ENCODE results near the gene APLP2. TPM values are rescaled to one million over a fixed set of nuclear protein-coding genes. Genes with fewer than 3 reads are reported as not detected.

APLP2 gene
- total RNA-seq, 1 donor from 2014 or later = 330 TPM

- peaks cover 17% of the 10 kb centered on the region for H3K4me1 Mint-ChIP-seq (ENCODE audit: unreplicated experiment)
- H3K4me3 Mint-ChIP-seq (ENCODE audit: unreplicated experiment) = no peak overlapping the region
- DNase-seq (ENCODE audit: extremely low spot score, unreplicated experiment) = no peak
- no peak overlapping the region for H3K27ac Mint-ChIP-seq (ENCODE audit: unreplicated experiment)
- no peaks in the 10 kb centered on the region for H3K9me3 Mint-ChIP-seq (ENCODE audit: unreplicated experiment)
- TF ChIP-seq CTCF (IDR thresholded peaks at IDR 0.05) = no peak
- H3K36me3 Mint-ChIP-seq (ENCODE audit: unreplicated experiment) = peaks cover 23% of the 10 kb centered on the region
- H3K27me3 Mint-ChIP-seq (ENCODE audit: unreplicated experiment) = no peaks in the 10 kb centered on the region
These were observed 49.1 kb downstream of the APLP2 start for GRCh38 chr11:130118636-130119387.

- Mint-ChIP-seq H3K4me3 (ENCODE audit: unreplicated experiment) (no peak overlapping the region), H3K9me3 (ENCODE audit: unreplicated experiment) (no peaks in the 10 kb centered on the region), H3K4me1 (ENCODE audit: unreplicated experiment) (peaks cover 25% of the 10 kb centered on the region), H3K36me3 (ENCODE audit: unreplicated experiment) (peaks cover 29% of the 10 kb centered on the region), H3K27me3 (ENCODE audit: unreplicated experiment) (no peaks in the 10 kb centered on the region), H3K27ac (ENCODE audit: unreplicated experiment) (no peak overlapping the region)
- TF ChIP-seq CTCF (IDR thresholded peaks at IDR 0.05) = no peak
- DNase-seq (ENCODE audit: extremely low spot score, unreplicated experiment) = no peak
These were observed 50.4 kb downstream of the APLP2 start for GRCh38 chr11:130120045-130120444.

GRCh38 chr11:130121445-130121978 is 51.8 kb downstream of the APLP2 start:
- Mint-ChIP-seq H3K4me1 (ENCODE audit: unreplicated experiment) (peaks cover 16% of the 10 kb centered on the region), H3K27me3 (ENCODE audit: unreplicated experiment) (no peaks in the 10 kb centered on the region), H3K36me3 (ENCODE audit: unreplicated experiment) (peaks cover 25% of the 10 kb centered on the region), H3K4me3 (ENCODE audit: unreplicated experiment) (no peak overlapping the region), H3K27ac (ENCODE audit: unreplicated experiment) (no peak overlapping the region), H3K9me3 (ENCODE audit: unreplicated experiment) (no peaks in the 10 kb centered on the region)
- no peak for DNase-seq (ENCODE audit: extremely low spot score, unreplicated experiment)
- TF ChIP-seq CTCF (IDR thresholded peaks at IDR 0.05) = no peak

- no peak for TF ChIP-seq CTCF (IDR thresholded peaks at IDR 0.05)
- H3K4me3 Mint-ChIP-seq (ENCODE audit: unreplicated experiment) = no peak overlapping the region
- H3K36me3 Mint-ChIP-seq (ENCODE audit: unreplicated experiment) = peaks cover 29% of the 10 kb centered on the region
- peak overlapping the region; percentile 38 for H3K27ac Mint-ChIP-seq (ENCODE audit: unreplicated experiment)
- H3K4me1 Mint-ChIP-seq (ENCODE audit: unreplicated experiment) = peaks cover 16% of the 10 kb centered on the region
- no peaks in the 10 kb centered on the region for H3K27me3 Mint-ChIP-seq (ENCODE audit: unreplicated experiment)
- H3K9me3 Mint-ChIP-seq (ENCODE audit: unreplicated experiment) = no peaks in the 10 kb centered on the region
- no peak for DNase-seq (ENCODE audit: extremely low spot score, unreplicated experiment)
These were observed 52.5 kb downstream of the APLP2 start for GRCh38 chr11:130122141-130122575.

GRCh38 chr11:130123414-130124040 is 53.8 kb downstream of the APLP2 start:
- Mint-ChIP-seq H3K36me3 (ENCODE audit: unreplicated experiment) (peaks cover 32% of the 10 kb centered on the region), H3K4me3 (ENCODE audit: unreplicated experiment) (no peak overlapping the region), H3K9me3 (ENCODE audit: unreplicated experiment) (no peaks in the 10 kb centered on the region), H3K4me1 (ENCODE audit: unreplicated experiment) (peaks cover 16% of the 10 kb centered on the region), H3K27me3 (ENCODE audit: unreplicated experiment) (no peaks in the 10 kb centered on the region), H3K27ac (ENCODE audit: unreplicated experiment) (peak overlapping the region; percentile 77)
- no peak for DNase-seq (ENCODE audit: extremely low spot score, unreplicated experiment)
- no peak for TF ChIP-seq CTCF (IDR thresholded peaks at IDR 0.05)

Data from osteocyte (in vitro differentiated cells).